ENCODE results near the gene SERPINB1. TPM values are rescaled to one million over a fixed set of nuclear protein-coding genes. Genes with fewer than 3 reads are reported as not detected.

SERPINB1 gene
- total RNA-seq, 2 donors from 2014 or later: 135 to 173 TPM

- TF ChIP-seq, protein P1, sequence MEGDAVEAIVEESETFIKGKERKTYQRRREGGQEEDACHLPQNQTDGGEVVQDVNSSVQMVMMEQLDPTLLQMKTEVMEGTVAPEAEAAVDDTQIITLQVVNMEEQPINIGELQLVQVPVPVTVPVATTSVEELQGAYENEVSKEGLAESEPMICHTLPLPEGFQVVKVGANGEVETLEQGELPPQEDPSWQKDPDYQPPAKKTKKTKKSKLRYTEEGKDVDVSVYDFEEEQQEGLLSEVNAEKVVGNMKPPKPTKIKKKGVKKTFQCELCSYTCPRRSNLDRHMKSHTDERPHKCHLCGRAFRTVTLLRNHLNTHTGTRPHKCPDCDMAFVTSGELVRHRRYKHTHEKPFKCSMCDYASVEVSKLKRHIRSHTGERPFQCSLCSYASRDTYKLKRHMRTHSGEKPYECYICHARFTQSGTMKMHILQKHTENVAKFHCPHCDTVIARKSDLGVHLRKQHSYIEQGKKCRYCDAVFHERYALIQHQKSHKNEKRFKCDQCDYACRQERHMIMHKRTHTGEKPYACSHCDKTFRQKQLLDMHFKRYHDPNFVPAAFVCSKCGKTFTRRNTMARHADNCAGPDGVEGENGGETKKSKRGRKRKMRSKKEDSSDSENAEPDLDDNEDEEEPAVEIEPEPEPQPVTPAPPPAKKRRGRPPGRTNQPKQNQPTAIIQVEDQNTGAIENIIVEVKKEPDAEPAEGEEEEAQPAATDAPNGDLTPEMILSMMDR (IDR thresholded peaks at IDR 0.05): no peak
- Histone ChIP-seq H3K36me3 (no peaks in the 10 kb centered on the region), H3K9ac (ENCODE audit: low read depth in 2 of 2, low read length in 2 of 2) (no peak overlapping the region), H3K9me3 (no peaks in the 10 kb centered on the region), H3K4me1 (no peaks in the 10 kb centered on the region), H3K4me3 (no peak overlapping the region), H3K27me3 (no peaks in the 10 kb centered on the region), H3K27ac (no peak overlapping the region)
- no peak for DNase-seq
- intact Hi-C loops (cut with DNase I): no loop called here
Measured at GRCh38 chr6:2826131-2826530, 15.5 kb downstream of the SERPINB1 start.

GRCh38 chr6:2823104-2823850 is 18.4 kb downstream of the SERPINB1 start:
- H3K9ac ChIP-seq (ENCODE audit: low read depth in 2 of 2, low read length in 2 of 2): peak overlapping the region in 1 of 2 donors; percentile 4
- H3K27ac ChIP-seq: peak overlapping the region; percentile 63
- H3K4me3 ChIP-seq: no peak overlapping the region
- H3K27me3 ChIP-seq: no peaks in the 10 kb centered on the region
- peak; percentile 64 for DNase-seq
- H3K9me3 ChIP-seq: no peaks in the 10 kb centered on the region
- H3K36me3 ChIP-seq: no peaks in the 10 kb centered on the region
- TF ChIP-seq, protein P1 (IDR thresholded peaks at IDR 0.05): no peak
- no peaks in the 10 kb centered on the region for H3K4me1 ChIP-seq
- intact Hi-C loops (cut with DNase I): no loop called here

- intact Hi-C loops (cut with DNase I): no loop called here
- Histone ChIP-seq H3K9me3 (no peaks in the 10 kb centered on the region), H3K9ac (ENCODE audit: low read depth in 2 of 2, low read length in 2 of 2) (no peak overlapping the region), H3K27me3 (no peaks in the 10 kb centered on the region), H3K4me3 (no peak overlapping the region), H3K4me1 (no peaks in the 10 kb centered on the region), H3K27ac (no peak overlapping the region), H3K36me3 (no peaks in the 10 kb centered on the region)
- peak; percentile 15 for DNase-seq
- TF ChIP-seq, protein P1 (IDR thresholded peaks at IDR 0.05): no peak
Measured at GRCh38 chr6:2821554-2821953, 20.1 kb downstream of the SERPINB1 start.

DNA sequence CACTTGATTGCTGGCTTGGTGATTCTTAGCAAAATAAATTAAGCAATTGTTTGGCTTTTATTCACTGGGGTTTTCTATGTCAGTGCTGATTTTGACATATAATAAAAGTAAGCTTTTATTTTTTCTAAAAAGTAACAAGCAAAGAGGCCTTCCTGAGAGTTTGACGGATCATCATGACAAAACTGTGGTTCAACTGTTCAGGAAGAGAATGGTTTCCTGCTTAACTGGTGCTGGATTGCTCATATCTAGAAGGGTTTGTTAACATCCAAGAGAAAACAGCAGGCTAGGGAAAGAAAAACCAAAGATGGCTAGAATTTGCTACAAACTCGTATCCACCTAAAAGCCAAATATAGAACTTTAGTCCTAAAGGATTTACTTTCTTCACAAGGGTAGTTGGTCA is 21.2 kb downstream of the SERPINB1 start:
- TF ChIP-seq, protein P1 (IDR thresholded peaks at IDR 0.05): no peak
- Histone ChIP-seq H3K4me3 (no peak overlapping the region), H3K27ac (no peak overlapping the region), H3K4me1 (no peaks in the 10 kb centered on the region), H3K9ac (ENCODE audit: low read depth in 2 of 2, low read length in 2 of 2) (no peak overlapping the region), H3K36me3 (no peaks in the 10 kb centered on the region), H3K27me3 (no peaks in the 10 kb centered on the region), H3K9me3 (no peaks in the 10 kb centered on the region)
- intact Hi-C loops (cut with DNase I): no loop called here
- DNase-seq: peak; percentile 7

- H3K9me3 ChIP-seq: no peaks in the 10 kb centered on the region
- H3K4me1 ChIP-seq: no peaks in the 10 kb centered on the region
- no peak overlapping the region for H3K27ac ChIP-seq
- intact Hi-C loops (cut with DNase I): no loop called here
- H3K4me3 ChIP-seq: no peak overlapping the region
- TF ChIP-seq, protein P1 (IDR thresholded peaks at IDR 0.05): no peak
- H3K27me3 ChIP-seq: no peaks in the 10 kb centered on the region
- DNase-seq: peak; percentile 17
- no peaks in the 10 kb centered on the region for H3K36me3 ChIP-seq
- no peak overlapping the region for H3K9ac ChIP-seq (ENCODE audit: low read depth in 2 of 2, low read length in 2 of 2)
Measured at GRCh38 chr6:2819978-2820377, 21.7 kb downstream of the SERPINB1 start.
